HCT116 (cell line): Measurements from ENCODE around the gene PSPC1. TPM values are rescaled to one million over a fixed set of nuclear protein-coding genes. Genes with fewer than 3 reads are reported as not detected.

ENCODE experiments used
- ATAC-seq: fragments of 200-7000 bp; cut with Tn5 transposase; 2 replicates; pipeline ENCODE4 v1.9.1; 2020; ENCODE audit warnings: mild to moderate bottlenecking, moderate library complexity
- BruUV-seq: library from RNA; stranded (reverse); fragments of 400-500 nt; replicated peaks from 2 replicates; lab custom pipeline; 2021; lab: Mats Ljungman, UMichigan
- CTCF ChIA-PET: fragments of 300-600 bp; sonication (Branson Sonifier 250); formaldehyde crosslinking; loops from one replicate; lab custom pipeline; 2021; ENCODE audit warnings: antibody characterized with exemption; lab: Charles Lee
- POLR2A ChIA-PET: fragments of 300-600, 350-600 bp; sonication (Branson Sonifier 250); formaldehyde crosslinking; loops from one replicate; lab custom pipeline; 2021; ENCODE audit warnings: antibody characterized with exemption; lab: Charles Lee
- RAD21 ChIA-PET, 2 experiments: fragments of 300-600 bp; sonication (Branson Sonifier 250); formaldehyde crosslinking; loops; one replicate each; lab custom pipeline; 2023; ENCODE audit warnings: low total read pairs in 2 of 2; ENCODE audit not compliant: uncharacterized antibody in 2 of 2, unreplicated experiment in 2 of 2, low non-redundant PET in 1 of 2; lab: Charles Lee
- DNase-seq: peaks from one replicate; pipeline ENCODE4 v3.0.0-alpha.2; 2010; ENCODE audit warnings: low read depth, low spot score
- H2AFZ ChIP-seq: fragments of 200-600 bp; shearing (Covaris generic), sonication (generic); 2 replicates; pipeline ENCODE4 v1.6.1; 2017; ENCODE audit warnings: low read depth, mixed run types, mixed read lengths, antibody characterized with exemption, low read length; ENCODE audit not compliant: poor library complexity, severe bottlenecking
- H3K27ac ChIP-seq: 2 replicates; pipeline ENCODE4 v1.5.1; 2012; ENCODE audit warnings: low read depth, low read length
- H3K27me3 ChIP-seq: fragments of 200-600 bp; sonication (generic); 2 replicates; pipeline ENCODE4 v1.6.1; 2016; ENCODE audit warnings: mixed run types, low read length, mixed read lengths; ENCODE audit not compliant: insufficient read depth
- H3K36me3 ChIP-seq, 2 experiments: fragments of 200-500 bp in 1 of 2; fragments of 200-600 bp in 1 of 2; sonication (Bioruptor generic) in 1 of 2; sonication (generic) in 1 of 2; 2 replicates each; pipeline versions ENCODE4 v1.5.1 to v1.6.1; 2014 to 2016; ENCODE audit warnings: low read length in 2 of 2, inconsistent platforms in 1 of 2, mixed read lengths in 1 of 2, mixed run types in 1 of 2; ENCODE audit not compliant: insufficient read depth in 2 of 2, control insufficient read depth in 1 of 2
- H3K4me1 ChIP-seq, 2 experiments: fragments of 200-600 bp in 1 of 2; sonication (generic) in 1 of 2; 2 replicates each; pipeline versions ENCODE4 v1.5.1 to v1.6.1; 2012 to 2017; ENCODE audit warnings: low read length in 2 of 2, inconsistent platforms in 1 of 2, mild to moderate bottlenecking in 1 of 2, mixed read lengths in 1 of 2, mixed run types in 1 of 2, moderate library complexity in 1 of 2; ENCODE audit not compliant: insufficient read depth in 2 of 2, control insufficient read depth in 1 of 2
- H3K4me2 ChIP-seq: fragments of 200-600 bp; sonication (generic); 2 replicates; pipeline ENCODE4 v1.6.1; 2017; ENCODE audit warnings: mixed run types, low read length, mixed read lengths
- H3K4me3 ChIP-seq, 2 experiments: fragments of 200-600 bp in 1 of 2; sonication (generic) in 1 of 2; replicated peaks in 1 of 2; 2 replicates each; pipeline ENCODE4 v1.5.1; 2011 to 2016; ENCODE audit warnings: low read length in 2 of 2, control low read depth in 1 of 2, low read depth in 1 of 2, mild to moderate bottlenecking in 1 of 2, mixed read lengths in 1 of 2, mixed run types in 1 of 2
- H3K79me2 ChIP-seq: fragments of 200-600 bp; sonication (generic); 2 replicates; pipeline ENCODE4 v1.6.1; 2017; ENCODE audit warnings: mild to moderate bottlenecking, mixed run types, low read length, moderate library complexity, mixed read lengths; ENCODE audit not compliant: insufficient read depth
- H3K9ac ChIP-seq: fragments of 200-600 bp; sonication (generic); 2 replicates; pipeline ENCODE4 v1.6.1; 2016; ENCODE audit warnings: low read length, mixed read lengths
- H3K9me2 ChIP-seq: fragments of 200-600 bp; sonication (generic), shearing (Covaris generic); 2 replicates; pipeline ENCODE4 v1.6.1; 2017; ENCODE audit warnings: mixed run types, mild to moderate bottlenecking, moderate library complexity; ENCODE audit not compliant: insufficient read depth
- H3K9me3 ChIP-seq, 2 experiments: fragments of 200-500 bp in 1 of 2; fragments of 200-600 bp in 1 of 2; sonication (Bioruptor generic) in 1 of 2; sonication (generic) in 1 of 2; 2 replicates each; pipeline ENCODE4 v1.6.1; 2014 to 2017; ENCODE audit warnings: low read length in 2 of 2, mixed read lengths in 2 of 2, inconsistent platforms in 1 of 2, low read depth in 1 of 2, mild to moderate bottlenecking in 1 of 2, mixed run types in 1 of 2, moderate library complexity in 1 of 2; ENCODE audit not compliant: control insufficient read depth in 1 of 2, insufficient read depth in 1 of 2
- H4K20me1 ChIP-seq: fragments of 200-600 bp; sonication (generic), shearing (Covaris generic); 2 replicates; pipeline ENCODE4 v1.6.1; 2017; ENCODE audit warnings: mixed run types, mild to moderate bottlenecking, moderate library complexity; ENCODE audit not compliant: insufficient read depth
- CBX3 ChIP-seq: IDR thresholded peaks from 2 replicates; pipeline ENCODE4 v1.6.1; 2012; ENCODE audit warnings: low read depth
- CEBPB ChIP-seq: IDR thresholded peaks from 2 replicates; pipeline ENCODE4 v1.6.1; 2012; ENCODE audit warnings: low read depth
- EGR1 ChIP-seq: IDR thresholded peaks from 2 replicates; pipeline ENCODE4 v1.6.1; 2012; ENCODE audit warnings: low read depth
- FOSL1 ChIP-seq: IDR thresholded peaks from 2 replicates; pipeline ENCODE4 v1.6.1; 2012; ENCODE audit warnings: low read depth
- JUND ChIP-seq: IDR thresholded peaks from 2 replicates; pipeline ENCODE4 v1.6.1; 2012
- POLR2A ChIP-seq: IDR thresholded peaks from 2 replicates; pipeline ENCODE4 v1.7.0; 2011; ENCODE audit warnings: borderline replicate concordance; ENCODE audit not compliant: insufficient read depth, insufficient read length; ENCODE audit errors: extremely low read depth
- POLR2AphosphoS5 ChIP-seq: IDR thresholded peaks from 2 replicates; pipeline ENCODE4 v1.6.1; 2011; ENCODE audit warnings: mild to moderate bottlenecking, low read depth, low read length, moderate library complexity
- RAD21 ChIP-seq: IDR thresholded peaks from 2 replicates; pipeline ENCODE4 v1.6.1; 2012; ENCODE audit warnings: low read depth, mild to moderate bottlenecking
- SIN3A ChIP-seq: IDR thresholded peaks from 2 replicates; pipeline ENCODE4 v1.6.1; 2012; ENCODE audit warnings: low read depth
- SRF ChIP-seq: IDR thresholded peaks from 2 replicates; pipeline ENCODE4 v1.6.1; 2012; ENCODE audit warnings: low read depth
- TCF7L2 ChIP-seq: IDR thresholded peaks from 2 replicates; pipeline ENCODE4 v1.7.0; 2011; ENCODE audit warnings: borderline replicate concordance, inconsistent platforms; ENCODE audit not compliant: insufficient read depth, insufficient read length; ENCODE audit errors: extremely low read depth
- YY1 ChIP-seq: IDR thresholded peaks from 2 replicates; pipeline ENCODE4 v1.6.1; 2011; ENCODE audit warnings: low read length, low read depth, moderate library complexity, mild to moderate bottlenecking; ENCODE audit not compliant: insufficient replicate concordance; ENCODE audit errors: extremely low read depth
- ZNF274 ChIP-seq: fragments of 200-500 bp; sonication (Bioruptor generic); IDR thresholded peaks from 2 replicates; pipeline ENCODE4 v1.6.1; 2014; ENCODE audit warnings: mild to moderate bottlenecking, low read depth, low read length, inconsistent platforms
- intact Hi-C: fragments of 100-400 bp; cut with micrococcal nuclease; formaldehyde crosslinking; loops from 2 replicates; pipeline ENCODE4 v1.10.0; 2022
- total RNA-seq: library from RNA; stranded (reverse); gene quantifications from one replicate; pipeline ENCODE4 v1.2.1, GENCODE V29; 2021; ENCODE audit not compliant: unreplicated experiment
- TF ChIP-seq, protein P1 (sequence below): IDR thresholded peaks from 2 replicates; pipeline ENCODE4 v1.6.1; 2012
- TF ChIP-seq, protein P2 (sequence below), 3 experiments: fragments of 200-600 bp in 1 of 3; sonication (generic) in 1 of 3; IDR thresholded peaks in 2 of 3; conservative IDR thresholded peaks in 1 of 3; 2 replicates each; pipeline ENCODE4 v1.5.1; 2012 to 2017; ENCODE audit warnings: low read depth in 2 of 3, low read length in 2 of 3, antibody characterized with exemption in 1 of 3, borderline replicate concordance in 1 of 3, control low read depth in 1 of 3, mild to moderate bottlenecking in 1 of 3, mixed read lengths in 1 of 3, mixed run types in 1 of 3, moderate library complexity in 1 of 3; ENCODE audit not compliant: insufficient read depth in 1 of 3
- TF ChIP-seq, protein P3 (sequence below): IDR thresholded peaks from 2 replicates; pipeline ENCODE4 v1.6.1; 2011; ENCODE audit warnings: mild to moderate bottlenecking, low read length, moderate library complexity; ENCODE audit not compliant: insufficient replicate concordance; ENCODE audit errors: extremely low read depth

Gene PSPC1
- total RNA-seq, 1 experiment from 2014 or later: 57.7 TPM

DNA sequence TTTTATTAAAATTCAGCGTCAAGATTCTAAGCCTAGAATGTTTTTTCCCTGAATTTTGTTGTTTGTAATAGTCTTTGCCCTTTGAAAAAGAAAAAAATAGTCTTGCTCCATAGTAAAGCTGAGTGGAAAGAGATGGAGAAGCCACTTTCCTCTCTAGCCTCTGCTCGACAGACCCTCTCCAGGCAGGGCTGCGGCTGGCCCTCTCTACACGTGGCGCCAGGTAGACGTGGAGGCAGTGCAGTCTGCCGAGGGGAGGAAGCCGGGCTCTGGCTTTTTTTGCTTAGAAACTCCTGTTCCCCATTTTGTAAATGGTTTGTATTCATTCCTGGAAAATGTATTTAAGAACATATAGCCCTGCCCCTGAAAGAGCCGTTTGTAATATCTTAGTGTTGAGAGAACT is 114.0 kb downstream of the PSPC1 start:
- no TSS peak for BruUV-seq
- no peak overlapping the region for H2AFZ ChIP-seq
- no peaks in the 10 kb centered on the region for H3K79me2 ChIP-seq
- no peak for TF ChIP-seq POLR2AphosphoS5
- TF ChIP-seq CBX3: no peak
- no peak for TF ChIP-seq CEBPB
- TF ChIP-seq EGR1: no peak
- TF ChIP-seq ZNF274: no peak
- no peak for TF ChIP-seq FOSL1
- no peak for TF ChIP-seq POLR2A
- no peak for TF ChIP-seq RAD21
- no peak for TF ChIP-seq YY1
- TF ChIP-seq SRF: no peak
- no peak for TF ChIP-seq JUND
- ChIA-PET CTCF (interaction anchor here (1.3 kb wide), 1 partner anchor 149 kb away, joined by 3 read pairs; no protein-coding TSS in a partner anchor), POLR2A (no interaction called here), RAD21 (no interaction called here)
- H3K9me2 ChIP-seq: no peaks in the 10 kb centered on the region
- H3K27ac ChIP-seq: no peak overlapping the region
- no peak overlapping the region for H3K4me3 ChIP-seq
- intact Hi-C loops: no loop called here
- ATAC-seq (no peak), DNase-seq (no peak)
- no peaks in the 10 kb centered on the region for H3K9me3 ChIP-seq
- no peak overlapping the region for H3K4me2 ChIP-seq
- no peak overlapping the region for H3K9ac ChIP-seq
- H4K20me1 ChIP-seq: no peaks in the 10 kb centered on the region
- H3K36me3 ChIP-seq: peaks cover 34 to 45% of the 10 kb centered on the region in 2 experiments
- no peaks in the 10 kb centered on the region for H3K4me1 ChIP-seq
- no peaks in the 10 kb centered on the region for H3K27me3 ChIP-seq

DNA sequence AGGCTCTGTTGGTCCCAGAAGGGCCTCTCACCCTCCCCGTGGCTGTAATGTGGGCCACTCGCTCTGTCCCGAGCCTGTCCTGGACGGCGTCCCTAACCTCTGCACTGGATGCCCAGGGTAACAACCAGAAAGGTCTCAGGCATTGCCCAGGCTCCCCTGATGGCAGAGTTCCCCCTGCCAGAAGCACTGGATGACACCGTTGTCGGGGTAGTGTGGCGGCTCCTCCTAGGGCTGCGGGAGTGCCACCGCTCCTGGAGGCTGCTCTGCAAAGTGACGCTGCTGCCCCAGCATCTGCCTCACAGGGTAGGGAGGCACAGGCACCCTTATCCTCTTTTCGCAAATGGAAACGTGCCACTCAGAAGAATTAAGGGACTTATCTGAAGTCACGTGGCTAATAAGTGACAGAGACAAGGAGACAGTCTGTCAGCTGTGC is 117.3 kb downstream of the PSPC1 start:
- ChIA-PET CTCF (no interaction called here), POLR2A (no interaction called here), RAD21 (no interaction called here)
- no TSS peak for BruUV-seq
- TF ChIP-seq POLR2AphosphoS5 (no peak), ZNF274 (no peak), POLR2A (no peak), FOSL1 (no peak), TCF7L2 (no peak), SRF (no peak), SIN3A (no peak), CBX3 (no peak)
- TF ChIP-seq, protein P1, sequence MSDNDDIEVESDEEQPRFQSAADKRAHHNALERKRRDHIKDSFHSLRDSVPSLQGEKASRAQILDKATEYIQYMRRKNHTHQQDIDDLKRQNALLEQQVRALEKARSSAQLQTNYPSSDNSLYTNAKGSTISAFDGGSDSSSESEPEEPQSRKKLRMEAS: no peak
- TF ChIP-seq, protein P2, sequence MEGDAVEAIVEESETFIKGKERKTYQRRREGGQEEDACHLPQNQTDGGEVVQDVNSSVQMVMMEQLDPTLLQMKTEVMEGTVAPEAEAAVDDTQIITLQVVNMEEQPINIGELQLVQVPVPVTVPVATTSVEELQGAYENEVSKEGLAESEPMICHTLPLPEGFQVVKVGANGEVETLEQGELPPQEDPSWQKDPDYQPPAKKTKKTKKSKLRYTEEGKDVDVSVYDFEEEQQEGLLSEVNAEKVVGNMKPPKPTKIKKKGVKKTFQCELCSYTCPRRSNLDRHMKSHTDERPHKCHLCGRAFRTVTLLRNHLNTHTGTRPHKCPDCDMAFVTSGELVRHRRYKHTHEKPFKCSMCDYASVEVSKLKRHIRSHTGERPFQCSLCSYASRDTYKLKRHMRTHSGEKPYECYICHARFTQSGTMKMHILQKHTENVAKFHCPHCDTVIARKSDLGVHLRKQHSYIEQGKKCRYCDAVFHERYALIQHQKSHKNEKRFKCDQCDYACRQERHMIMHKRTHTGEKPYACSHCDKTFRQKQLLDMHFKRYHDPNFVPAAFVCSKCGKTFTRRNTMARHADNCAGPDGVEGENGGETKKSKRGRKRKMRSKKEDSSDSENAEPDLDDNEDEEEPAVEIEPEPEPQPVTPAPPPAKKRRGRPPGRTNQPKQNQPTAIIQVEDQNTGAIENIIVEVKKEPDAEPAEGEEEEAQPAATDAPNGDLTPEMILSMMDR (IDR thresholded peaks at IDR 0.05 in 2 of 3, conservative IDR thresholded peaks at IDR 0.05 in 1 of 3; ENCODE audit: borderline replicate concordance in 1 of 3, insufficient read depth in 1 of 3, low read depth in 2 of 3, low read length in 2 of 3): no peak
- TF ChIP-seq, protein P3, sequence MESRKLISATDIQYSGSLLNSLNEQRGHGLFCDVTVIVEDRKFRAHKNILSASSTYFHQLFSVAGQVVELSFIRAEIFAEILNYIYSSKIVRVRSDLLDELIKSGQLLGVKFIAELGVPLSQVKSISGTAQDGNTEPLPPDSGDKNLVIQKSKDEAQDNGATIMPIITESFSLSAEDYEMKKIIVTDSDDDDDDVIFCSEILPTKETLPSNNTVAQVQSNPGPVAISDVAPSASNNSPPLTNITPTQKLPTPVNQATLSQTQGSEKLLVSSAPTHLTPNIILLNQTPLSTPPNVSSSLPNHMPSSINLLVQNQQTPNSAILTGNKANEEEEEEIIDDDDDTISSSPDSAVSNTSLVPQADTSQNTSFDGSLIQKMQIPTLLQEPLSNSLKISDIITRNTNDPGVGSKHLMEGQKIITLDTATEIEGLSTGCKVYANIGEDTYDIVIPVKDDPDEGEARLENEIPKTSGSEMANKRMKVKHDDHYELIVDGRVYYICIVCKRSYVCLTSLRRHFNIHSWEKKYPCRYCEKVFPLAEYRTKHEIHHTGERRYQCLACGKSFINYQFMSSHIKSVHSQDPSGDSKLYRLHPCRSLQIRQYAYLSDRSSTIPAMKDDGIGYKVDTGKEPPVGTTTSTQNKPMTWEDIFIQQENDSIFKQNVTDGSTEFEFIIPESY: no peak
- Histone ChIP-seq H3K36me3 (peaks cover 33 to 34% of the 10 kb centered on the region in 2 experiments), H3K9me2 (no peaks in the 10 kb centered on the region), H3K27me3 (no peaks in the 10 kb centered on the region), H3K79me2 (no peaks in the 10 kb centered on the region), H3K4me3 (no peak overlapping the region), H3K9ac (no peak overlapping the region), H2AFZ (no peak overlapping the region), H3K27ac (no peak overlapping the region), H3K4me1 (no peaks in the 10 kb centered on the region), H4K20me1 (no peaks in the 10 kb centered on the region), H3K4me2 (no peak overlapping the region), H3K9me3 (no peaks in the 10 kb centered on the region)
- ATAC-seq: 0 out of 2 replicates have a peak, but pooled peaks have one; percentile 21
- intact Hi-C loops: no loop called here
- DNase-seq: no peak
